ENCODE results near the gene TRIM33. TPM values are rescaled to one million over a fixed set of nuclear protein-coding genes. Genes with fewer than 3 reads are reported as not detected.
"Not testable (repeated sequence)": the region's sequence is repeated elsewhere in the genome, so short reads cannot be mapped to it uniquely, and the experiment has no call there.

The TRIM33 gene
- total and polyA plus RNA-seq, 2 of the 13 experiments (the other 11 are each of a cell fraction or from before 2014, with no cell fraction given), result 35.5 to 42.2 TPM

DNA sequence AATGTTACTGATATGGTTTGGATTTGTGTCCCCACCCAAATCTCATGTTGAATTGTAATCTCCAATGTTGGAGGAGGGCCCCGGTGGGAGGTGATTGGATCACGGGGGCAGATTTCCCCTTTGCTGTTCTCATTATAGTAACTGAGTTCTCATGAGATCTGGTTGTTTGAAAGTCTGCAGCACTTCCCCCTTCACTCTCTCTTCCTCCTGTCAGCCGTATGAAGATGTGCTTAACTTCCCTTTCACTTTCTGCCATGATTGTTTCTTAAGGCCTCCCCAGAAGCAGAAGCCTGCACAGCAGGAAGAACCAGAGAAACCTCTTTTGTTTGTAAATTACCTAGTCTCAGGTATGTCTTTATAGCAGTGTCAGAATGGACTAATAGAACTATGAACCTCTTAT is 28.4 kb downstream of the TRIM33 start (continued):
- TF ChIP-seq, protein P1, sequence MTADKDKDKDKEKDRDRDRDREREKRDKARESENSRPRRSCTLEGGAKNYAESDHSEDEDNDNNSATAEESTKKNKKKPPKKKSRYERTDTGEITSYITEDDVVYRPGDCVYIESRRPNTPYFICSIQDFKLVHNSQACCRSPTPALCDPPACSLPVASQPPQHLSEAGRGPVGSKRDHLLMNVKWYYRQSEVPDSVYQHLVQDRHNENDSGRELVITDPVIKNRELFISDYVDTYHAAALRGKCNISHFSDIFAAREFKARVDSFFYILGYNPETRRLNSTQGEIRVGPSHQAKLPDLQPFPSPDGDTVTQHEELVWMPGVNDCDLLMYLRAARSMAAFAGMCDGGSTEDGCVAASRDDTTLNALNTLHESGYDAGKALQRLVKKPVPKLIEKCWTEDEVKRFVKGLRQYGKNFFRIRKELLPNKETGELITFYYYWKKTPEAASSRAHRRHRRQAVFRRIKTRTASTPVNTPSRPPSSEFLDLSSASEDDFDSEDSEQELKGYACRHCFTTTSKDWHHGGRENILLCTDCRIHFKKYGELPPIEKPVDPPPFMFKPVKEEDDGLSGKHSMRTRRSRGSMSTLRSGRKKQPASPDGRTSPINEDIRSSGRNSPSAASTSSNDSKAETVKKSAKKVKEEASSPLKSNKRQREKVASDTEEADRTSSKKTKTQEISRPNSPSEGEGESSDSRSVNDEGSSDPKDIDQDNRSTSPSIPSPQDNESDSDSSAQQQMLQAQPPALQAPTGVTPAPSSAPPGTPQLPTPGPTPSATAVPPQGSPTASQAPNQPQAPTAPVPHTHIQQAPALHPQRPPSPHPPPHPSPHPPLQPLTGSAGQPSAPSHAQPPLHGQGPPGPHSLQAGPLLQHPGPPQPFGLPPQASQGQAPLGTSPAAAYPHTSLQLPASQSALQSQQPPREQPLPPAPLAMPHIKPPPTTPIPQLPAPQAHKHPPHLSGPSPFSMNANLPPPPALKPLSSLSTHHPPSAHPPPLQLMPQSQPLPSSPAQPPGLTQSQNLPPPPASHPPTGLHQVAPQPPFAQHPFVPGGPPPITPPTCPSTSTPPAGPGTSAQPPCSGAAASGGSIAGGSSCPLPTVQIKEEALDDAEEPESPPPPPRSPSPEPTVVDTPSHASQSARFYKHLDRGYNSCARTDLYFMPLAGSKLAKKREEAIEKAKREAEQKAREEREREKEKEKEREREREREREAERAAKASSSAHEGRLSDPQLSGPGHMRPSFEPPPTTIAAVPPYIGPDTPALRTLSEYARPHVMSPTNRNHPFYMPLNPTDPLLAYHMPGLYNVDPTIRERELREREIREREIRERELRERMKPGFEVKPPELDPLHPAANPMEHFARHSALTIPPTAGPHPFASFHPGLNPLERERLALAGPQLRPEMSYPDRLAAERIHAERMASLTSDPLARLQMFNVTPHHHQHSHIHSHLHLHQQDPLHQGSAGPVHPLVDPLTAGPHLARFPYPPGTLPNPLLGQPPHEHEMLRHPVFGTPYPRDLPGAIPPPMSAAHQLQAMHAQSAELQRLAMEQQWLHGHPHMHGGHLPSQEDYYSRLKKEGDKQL (CRISPR knock-in tag; IDR thresholded peaks at IDR 0.05; ENCODE audit: low read depth), result no peak
- TF ChIP-seq ZNF253 (CRISPR knock-in tag; IDR thresholded peaks at IDR 0.05; ENCODE audit: borderline replicate concordance) (no peak), SUZ12 (IDR thresholded peaks at IDR 0.05; ENCODE audit: low read depth, low read length) (no peak), AGO2 (optimal IDR thresholded peaks at IDR 0.05; ENCODE audit: low read depth, low read length) (no peak)

DNA sequence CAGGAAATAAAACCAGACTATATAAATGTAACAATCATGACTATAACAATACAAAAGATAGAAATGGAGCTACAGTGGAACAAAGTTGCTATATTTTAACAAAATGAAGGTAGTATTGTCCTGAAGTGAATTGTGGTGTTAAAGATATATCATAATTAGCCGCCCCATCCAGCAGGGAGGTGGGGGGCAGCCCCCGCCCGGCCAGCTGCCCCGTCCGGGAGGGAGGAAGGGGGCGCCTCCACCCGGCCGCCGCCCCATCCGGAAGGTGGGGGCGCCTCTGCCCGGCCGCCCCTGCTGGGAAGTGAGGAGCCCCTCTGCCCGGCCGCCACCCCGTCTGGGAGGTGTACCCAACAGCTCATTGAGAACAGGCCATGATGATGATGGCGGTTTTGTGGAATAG is 31.4 kb downstream of the TRIM33 start:
- CTCF ChIA-PET (ENCODE audit: low intra/inter-chr PET ratio, low total read pairs); H3K27ac ChIP-seq (ENCODE audit: extremely low read length, insufficient read depth, low read length); intact Hi-C loops (cut with micrococcal nuclease; ENCODE audit: unreplicated experiment); H3K4me2 ChIP-seq (ENCODE audit: low read depth, low read length); H4K20me1 ChIP-seq (ENCODE audit: insufficient read depth, low read length); H3K9ac ChIP-seq (ENCODE audit: insufficient read depth, low read depth, low read length); H3K27me3 ChIP-seq (ENCODE audit: control insufficient read depth in 1 of 2, insufficient read depth in 2 of 2, low read length in 2 of 2); DNase-seq (ENCODE audit: low spot score); FAIRE-seq; in situ Hi-C loops (cut with HindIII; ENCODE audit: extremely low pct_ligation_motif_present, low pct_unique_long_range_greater_than_20kb); ATAC-seq; BruUV-seq (replicated peaks); H3K4me3 ChIP-seq (replicated peaks in 1 of 3; ENCODE audit: insufficient read depth in 1 of 3, low read depth in 2 of 3, low read length in 3 of 3); H3K9me3 ChIP-seq (ENCODE audit: low read length); H3K36me3 ChIP-seq (replicated peaks in 1 of 2; ENCODE audit: control insufficient read depth in 1 of 2, insufficient read depth in 2 of 2, low read length in 2 of 2); POLR2A ChIA-PET; H2AFZ ChIP-seq (ENCODE audit: low read length): not testable (repeated sequence)
- WGBS (ENCODE audit: low lambda C conversion rate), result 99% methylated on average over 15 of the region's 17 CpGs
- Histone ChIP-seq H3K79me2 (ENCODE audit: insufficient read depth, low read length) (peaks cover 91% of the 10 kb centered on the region), H3K4me1 (ENCODE audit: insufficient read depth, low read length) (peaks cover 55% of the 10 kb centered on the region)
